Testis (tissue), 2 donors: ENCODE results near the gene ADAMTS16.

ENCODE experiments used
- POLR2A ChIP-seq: fragments of 450-650 bp; IDR thresholded peaks from one replicate; pipeline ENCODE4 v1.6.1; 2017; ENCODE audit warnings: antibody characterized with exemption, mild to moderate bottlenecking, moderate library complexity
- TF ChIP-seq, protein P1 (sequence below), 3 experiments: fragments of 450-650 bp in 2 of 3; fragments of 200-600 bp in 1 of 3; sonication (generic) in 1 of 3; IDR thresholded peaks; one replicate each; pipeline ENCODE4 v1.5.1; 2016 to 2019; ENCODE audit warnings: antibody characterized with exemption in 3 of 3, mild to moderate bottlenecking in 2 of 3, moderate library complexity in 1 of 3

DNA sequence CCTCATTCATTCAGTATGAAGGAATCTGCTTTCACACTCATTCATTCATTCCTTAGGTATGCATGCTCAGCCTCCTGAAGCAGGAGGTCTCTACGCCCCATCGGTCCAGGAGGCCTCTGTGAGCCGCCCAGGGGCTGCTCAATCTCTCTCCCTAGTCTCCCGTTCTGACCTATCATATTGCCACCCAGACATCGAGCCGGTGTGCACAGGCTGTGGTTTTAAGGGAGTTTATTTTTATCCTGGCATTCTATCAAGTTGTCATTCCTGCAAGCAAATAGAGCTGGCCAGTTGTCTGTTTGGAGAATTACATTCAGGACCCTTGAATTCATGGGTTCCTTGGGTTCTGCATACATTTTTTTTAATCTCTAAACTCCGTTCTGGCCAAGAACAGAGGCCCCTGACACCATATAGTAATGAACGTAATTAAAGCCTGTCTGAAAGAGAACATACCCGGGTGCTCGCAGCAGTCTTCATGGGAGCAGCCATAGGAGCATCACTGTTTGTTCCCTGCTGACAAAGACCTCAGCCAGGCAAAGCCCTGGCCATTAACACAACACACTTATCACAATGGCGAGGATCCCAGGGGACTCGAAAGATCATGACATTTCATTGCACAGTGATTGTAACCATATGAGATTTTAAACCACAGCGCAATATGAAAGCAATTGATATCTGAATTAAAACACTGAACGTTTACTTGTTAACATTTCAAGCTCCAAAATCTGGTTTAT lies 80.9 kb downstream of the ADAMTS16 start:
- no peak for TF ChIP-seq POLR2A
- TF ChIP-seq, protein P1, sequence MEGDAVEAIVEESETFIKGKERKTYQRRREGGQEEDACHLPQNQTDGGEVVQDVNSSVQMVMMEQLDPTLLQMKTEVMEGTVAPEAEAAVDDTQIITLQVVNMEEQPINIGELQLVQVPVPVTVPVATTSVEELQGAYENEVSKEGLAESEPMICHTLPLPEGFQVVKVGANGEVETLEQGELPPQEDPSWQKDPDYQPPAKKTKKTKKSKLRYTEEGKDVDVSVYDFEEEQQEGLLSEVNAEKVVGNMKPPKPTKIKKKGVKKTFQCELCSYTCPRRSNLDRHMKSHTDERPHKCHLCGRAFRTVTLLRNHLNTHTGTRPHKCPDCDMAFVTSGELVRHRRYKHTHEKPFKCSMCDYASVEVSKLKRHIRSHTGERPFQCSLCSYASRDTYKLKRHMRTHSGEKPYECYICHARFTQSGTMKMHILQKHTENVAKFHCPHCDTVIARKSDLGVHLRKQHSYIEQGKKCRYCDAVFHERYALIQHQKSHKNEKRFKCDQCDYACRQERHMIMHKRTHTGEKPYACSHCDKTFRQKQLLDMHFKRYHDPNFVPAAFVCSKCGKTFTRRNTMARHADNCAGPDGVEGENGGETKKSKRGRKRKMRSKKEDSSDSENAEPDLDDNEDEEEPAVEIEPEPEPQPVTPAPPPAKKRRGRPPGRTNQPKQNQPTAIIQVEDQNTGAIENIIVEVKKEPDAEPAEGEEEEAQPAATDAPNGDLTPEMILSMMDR (IDR thresholded peaks at IDR 0.05) = no peak
